Trophoblast cell (in vitro differentiated cells and primary cell): ENCODE results near the gene NUDT9.
A peak's percentile ranks its signal among the peaks of the same experiment; 100 is the strongest.

Source experiments
- DNase-seq, 2 donors: peaks; one replicate each; pipeline ENCODE4 v3.0.0-alpha.2; 2016
- H2AFZ ChIP-seq: 2 replicates; pipeline ENCODE4 v1.6.1; 2013; ENCODE audit warnings: low read length, moderate library complexity, mild to moderate bottlenecking; ENCODE audit not compliant: insufficient read depth, poor library complexity
- H2AK5ac ChIP-seq: 2 replicates; pipeline ENCODE4 v1.6.1; 2013; ENCODE audit warnings: mild to moderate bottlenecking, low read length
- H2BK120ac ChIP-seq: 2 replicates; pipeline ENCODE4 v1.6.1; 2013; ENCODE audit warnings: low read length, mild to moderate bottlenecking, moderate library complexity; ENCODE audit not compliant: insufficient read depth, poor library complexity
- H2BK12ac ChIP-seq: 2 replicates; pipeline ENCODE4 v1.6.1; 2013; ENCODE audit warnings: mild to moderate bottlenecking, low read length, moderate library complexity
- H2BK5ac ChIP-seq: 2 replicates; pipeline ENCODE4 v1.6.1; 2013; ENCODE audit warnings: low read length, low read depth, moderate library complexity, mild to moderate bottlenecking; ENCODE audit not compliant: poor library complexity
- H3K14ac ChIP-seq: 2 replicates; pipeline ENCODE4 v1.6.1; 2013; ENCODE audit warnings: mild to moderate bottlenecking, low read length
- H3K18ac ChIP-seq: 2 replicates; pipeline ENCODE4 v1.6.1; 2013; ENCODE audit warnings: mild to moderate bottlenecking, low read length
- H3K23ac ChIP-seq: 2 replicates; pipeline ENCODE4 v1.6.1; 2013; ENCODE audit warnings: low read length
- H3K27ac ChIP-seq: 2 replicates; pipeline ENCODE4 v1.5.1; 2013; ENCODE audit warnings: low read depth, mild to moderate bottlenecking, inconsistent platforms, low read length, moderate library complexity
- H3K27me3 ChIP-seq: 2 replicates; pipeline ENCODE4 v1.6.1; 2013; ENCODE audit warnings: inconsistent platforms, mild to moderate bottlenecking, low read length, moderate library complexity; ENCODE audit not compliant: insufficient read depth
- H3K36me3 ChIP-seq, 2 experiments: 1 replicate in 1 of 2; 2 replicates in 1 of 2; pipeline ENCODE4 v1.6.1; 2013; ENCODE audit warnings: low read length in 2 of 2, mild to moderate bottlenecking in 2 of 2, moderate library complexity in 1 of 2; ENCODE audit not compliant: insufficient read depth in 2 of 2, control insufficient read depth in 1 of 2
- H3K4ac ChIP-seq: 2 replicates; pipeline ENCODE4 v1.6.1; 2013; ENCODE audit warnings: low read depth, mild to moderate bottlenecking, low read length, moderate library complexity
- H3K4me1 ChIP-seq, 2 experiments: 1 replicate in 1 of 2; 2 replicates in 1 of 2; pipeline ENCODE4 v1.6.1; 2013; ENCODE audit warnings: low read length in 2 of 2, mild to moderate bottlenecking in 2 of 2, moderate library complexity in 1 of 2; ENCODE audit not compliant: insufficient read depth in 2 of 2, control insufficient read depth in 1 of 2
- H3K4me2 ChIP-seq: 2 replicates; pipeline ENCODE4 v1.6.1; 2013; ENCODE audit warnings: inconsistent platforms, mild to moderate bottlenecking, low read length, moderate library complexity
- H3K4me3 ChIP-seq: 2 replicates; pipeline ENCODE4 v1.5.1; 2013; ENCODE audit warnings: mild to moderate bottlenecking, low read depth, low read length, inconsistent platforms
- H3K79me1 ChIP-seq: one replicate; pipeline ENCODE4 v1.6.1; 2013; ENCODE audit warnings: low read length
- H3K79me2 ChIP-seq: 2 replicates; pipeline ENCODE4 v1.6.1; 2013; ENCODE audit warnings: low read length, mild to moderate bottlenecking; ENCODE audit not compliant: control insufficient read depth, insufficient read depth, poor library complexity
- H3K9ac ChIP-seq: 2 replicates; pipeline ENCODE4 v1.6.1; 2013; ENCODE audit warnings: mild to moderate bottlenecking, low read length
- H3K9me3 ChIP-seq: 2 replicates; pipeline ENCODE4 v1.6.1; 2013; ENCODE audit warnings: low read depth, mild to moderate bottlenecking, control low read depth, inconsistent platforms, low read length; ENCODE audit not compliant: insufficient read depth
- H4K12ac ChIP-seq: 2 replicates; pipeline ENCODE4 v1.6.1; 2013; ENCODE audit warnings: low read depth, mild to moderate bottlenecking, low read length, moderate library complexity
- H4K8ac ChIP-seq: 2 replicates; pipeline ENCODE4 v1.6.1; 2013; ENCODE audit warnings: low read depth, mild to moderate bottlenecking, low read length, moderate library complexity
- H4K91ac ChIP-seq: one replicate; pipeline ENCODE4 v1.6.1; 2013; ENCODE audit warnings: low read depth, mild to moderate bottlenecking, low read length, moderate library complexity
- WGBS: extraction: QIAGEN DNeasy Blood & Tissue Kit; methylation state at CpG from one replicate; pipeline ENCODE4 v1.1.7; 2013; ENCODE audit warnings: missing lambda C conversion rate; ENCODE audit not compliant: insufficient read length, insufficient coverage; ENCODE audit errors: extremely low coverage; 5-methylcytosine and 5-hydroxymethylcytosine counted together

Gene NUDT9

DNA sequence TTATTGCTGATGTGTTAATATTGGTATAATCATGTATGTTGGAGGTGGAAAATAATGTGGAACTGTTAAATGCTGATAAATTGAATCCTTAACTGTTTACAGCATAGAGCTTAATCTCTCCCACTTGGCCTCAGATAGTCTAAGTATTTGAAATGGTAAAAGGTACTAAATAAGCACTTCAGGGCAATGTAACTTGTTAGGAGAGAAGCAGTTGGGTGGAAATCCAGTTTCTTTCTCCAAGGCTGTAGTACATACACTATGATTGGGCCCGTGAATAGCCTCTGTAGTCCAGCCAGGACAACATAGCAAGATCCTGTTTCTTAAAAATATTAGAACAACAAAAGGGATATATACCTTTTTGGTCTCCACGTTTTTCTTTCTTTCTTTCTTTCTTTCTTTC lies 39.7 kb downstream of the NUDT9 start:
- Histone ChIP-seq H2AFZ (no peak overlapping the region), H2BK12ac (no peak overlapping the region), H3K9me3 (no peaks in the 10 kb centered on the region), H3K27ac (no peak overlapping the region), H4K12ac (no peak overlapping the region), H3K9ac (no peak overlapping the region), H2BK120ac (no peak overlapping the region), H3K18ac (no peak overlapping the region), H3K23ac (no peak overlapping the region), H4K91ac (no peak overlapping the region), H3K4me2 (no peak overlapping the region), H3K36me3 (peaks cover 0 to 1% of the 10 kb centered on the region in 2 experiments), H2BK5ac (no peak overlapping the region), H3K4ac (no peak overlapping the region), H3K79me2 (no peaks in the 10 kb centered on the region), H3K4me3 (no peak overlapping the region), H4K8ac (no peak overlapping the region), H2AK5ac (no peak overlapping the region), H3K4me1 (no peaks in the 10 kb centered on the region), H3K14ac (no peak overlapping the region), H3K79me1 (no peaks in the 10 kb centered on the region), H3K27me3 (no peaks in the 10 kb centered on the region)
- DNase-seq: no peak
- no CpG with 5 or more reads among the region's 2 CpGs for WGBS

DNA sequence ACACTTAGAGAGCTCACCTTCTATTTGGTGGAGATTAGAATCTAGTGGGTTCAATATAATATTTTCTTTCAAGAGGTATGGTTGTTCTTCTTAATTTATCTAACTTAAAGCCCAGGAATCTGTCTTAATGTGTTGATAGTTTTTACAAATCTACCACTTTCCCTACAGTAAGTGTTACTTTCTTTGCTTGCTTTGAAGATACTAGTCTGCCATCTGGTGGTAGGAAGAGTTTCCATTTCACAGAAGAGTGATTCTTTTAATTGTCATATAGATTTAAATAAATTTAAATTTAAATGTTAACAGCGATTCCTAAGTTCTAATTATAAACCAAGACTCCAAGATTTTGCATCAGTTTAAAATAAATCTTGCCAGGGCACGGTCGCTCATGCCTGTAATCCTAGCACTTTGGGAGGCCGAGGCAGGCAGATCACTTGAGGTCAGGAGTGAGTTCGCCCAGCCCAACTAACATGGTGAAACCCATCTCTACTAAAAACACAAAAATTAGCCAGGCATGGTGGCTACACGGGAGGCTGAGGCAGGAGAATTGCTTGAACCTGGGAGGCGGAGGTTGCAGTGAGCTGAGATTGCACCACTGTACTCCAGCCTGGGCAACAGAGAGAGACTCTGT lies 43.5 kb downstream of the NUDT9 start:
- Histone ChIP-seq H3K18ac (no peak overlapping the region), H3K4me1 (no peaks in the 10 kb centered on the region), H3K4me3 (no peak overlapping the region), H3K79me2 (no peaks in the 10 kb centered on the region), H3K9ac (no peak overlapping the region), H3K79me1 (no peaks in the 10 kb centered on the region), H3K14ac (no peak overlapping the region), H3K23ac (no peak overlapping the region), H2AK5ac (no peak overlapping the region), H2BK5ac (no peak overlapping the region), H3K4ac (no peak overlapping the region), H3K36me3 (no peaks in the 10 kb centered on the region), H3K27me3 (no peaks in the 10 kb centered on the region), H3K27ac (no peak overlapping the region), H4K12ac (no peak overlapping the region), H4K91ac (no peak overlapping the region), H3K4me2 (no peak overlapping the region), H2BK120ac (no peak overlapping the region), H2BK12ac (no peak overlapping the region), H2AFZ (no peak overlapping the region), H3K9me3 (no peaks in the 10 kb centered on the region), H4K8ac (no peak overlapping the region)
- DNase-seq: peak in 1 of 2 donors; percentile 73
- no CpG with 5 or more reads among the region's 7 CpGs for WGBS

DNA sequence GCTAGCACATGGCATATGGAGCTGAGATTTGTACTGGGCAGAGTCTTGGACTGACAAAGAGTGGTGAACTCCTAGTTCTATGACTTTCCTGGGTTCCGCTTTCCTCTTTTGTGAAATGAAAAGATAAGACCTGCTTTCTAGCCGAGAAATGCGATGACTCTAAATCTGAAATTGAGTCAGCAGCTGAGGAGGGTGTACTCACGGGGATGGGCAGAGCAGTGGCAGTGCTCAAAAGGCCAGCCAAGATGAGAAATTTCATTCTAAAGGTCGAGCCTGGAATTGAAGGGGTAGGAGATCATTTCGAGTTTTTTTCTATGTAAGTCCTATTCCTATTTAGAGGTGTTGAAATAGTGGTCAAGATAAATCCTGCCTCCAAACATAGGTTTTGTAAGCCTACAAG lies 47.0 kb downstream of the NUDT9 start:
- no peak overlapping the region for H2BK120ac ChIP-seq
- no peaks in the 10 kb centered on the region for H3K79me1 ChIP-seq
- H2BK12ac ChIP-seq: no peak overlapping the region
- H4K8ac ChIP-seq: no peak overlapping the region
- H4K12ac ChIP-seq: no peak overlapping the region
- no peaks in the 10 kb centered on the region for H3K36me3 ChIP-seq
- no peak overlapping the region for H3K14ac ChIP-seq
- no peak overlapping the region for H3K4me3 ChIP-seq
- H3K23ac ChIP-seq: no peak overlapping the region
- no peak overlapping the region for H3K4me2 ChIP-seq
- H2AFZ ChIP-seq: no peak overlapping the region
- no peaks in the 10 kb centered on the region for H3K4me1 ChIP-seq
- H3K27me3 ChIP-seq: no peaks in the 10 kb centered on the region
- no peaks in the 10 kb centered on the region for H3K79me2 ChIP-seq
- DNase-seq: no peak
- no peaks in the 10 kb centered on the region for H3K9me3 ChIP-seq
- H3K4ac ChIP-seq: no peak overlapping the region
- no peak overlapping the region for H3K27ac ChIP-seq
- no peak overlapping the region for H3K18ac ChIP-seq
- WGBS: no CpG with 5 or more reads among the region's 6 CpGs
- H3K9ac ChIP-seq: no peak overlapping the region
- no peak overlapping the region for H4K91ac ChIP-seq
- no peak overlapping the region for H2BK5ac ChIP-seq
- H2AK5ac ChIP-seq: no peak overlapping the region

DNA sequence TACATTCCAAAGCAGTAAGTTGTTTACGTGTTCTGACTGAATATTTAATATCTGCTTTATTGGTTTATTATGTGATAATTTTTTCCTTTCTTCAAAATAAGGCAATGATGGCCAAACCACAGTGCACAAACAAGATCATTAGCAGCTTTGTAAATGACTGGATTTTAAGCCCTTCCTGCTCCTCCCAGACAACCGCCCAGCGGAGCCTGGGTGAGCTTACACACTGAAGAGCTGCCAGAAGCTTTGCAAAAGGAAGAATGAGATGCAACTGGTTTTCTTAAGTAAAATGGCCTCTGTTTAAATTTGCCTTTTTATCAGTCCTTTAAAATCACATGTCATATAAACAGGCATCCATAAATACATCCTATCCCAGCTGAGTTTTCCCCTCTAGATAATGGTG lies 54.6 kb downstream of the NUDT9 start:
- no peak overlapping the region for H3K18ac ChIP-seq
- H3K4me3 ChIP-seq: no peak overlapping the region
- no peak overlapping the region for H3K27ac ChIP-seq
- H3K27me3 ChIP-seq: no peaks in the 10 kb centered on the region
- H3K36me3 ChIP-seq: peaks cover 0 to 2% of the 10 kb centered on the region in 2 experiments
- DNase-seq: no peak
- no CpG with 5 or more reads among the region's 3 CpGs for WGBS
- H3K4me1 ChIP-seq: no peaks in the 10 kb centered on the region
- no peak overlapping the region for H2BK12ac ChIP-seq
- H3K14ac ChIP-seq: no peak overlapping the region
- no peaks in the 10 kb centered on the region for H3K9me3 ChIP-seq
- H3K9ac ChIP-seq: no peak overlapping the region
- no peak overlapping the region for H2AFZ ChIP-seq
- no peak overlapping the region for H3K23ac ChIP-seq
- H3K4ac ChIP-seq: no peak overlapping the region
- H3K79me2 ChIP-seq: no peaks in the 10 kb centered on the region
- H2BK5ac ChIP-seq: no peak overlapping the region
- H3K79me1 ChIP-seq: no peaks in the 10 kb centered on the region
- no peak overlapping the region for H3K4me2 ChIP-seq
- no peak overlapping the region for H4K8ac ChIP-seq
- H4K12ac ChIP-seq: no peak overlapping the region
- no peak overlapping the region for H4K91ac ChIP-seq
- H2AK5ac ChIP-seq: no peak overlapping the region
- H2BK120ac ChIP-seq: no peak overlapping the region
